HEK293T (cell line): ENCODE measurements around the gene SETBP1.

Experiments used
- CTCF ChIA-PET: fragments of 350-600 bp; formaldehyde crosslinking; extraction: SDS; loops from one replicate; lab custom pipeline; 2021; ENCODE audit warnings: antibody characterized with exemption, inconsistent platforms; lab: Yijun Ruan, JAX
- POLR2A ChIA-PET: fragments of 350-600 bp; formaldehyde crosslinking; extraction: SDS; loops from one replicate; lab custom pipeline; 2020; ENCODE audit warnings: antibody characterized with exemption, inconsistent platforms; lab: Yijun Ruan, JAX
- DNase-seq: peaks from one replicate; pipeline ENCODE4 v3.0.0; 2012; ENCODE audit warnings: mixed read lengths; ENCODE audit errors: extremely low spot score
- ARNT ChIP-seq: fragments of 450-650 bp; IDR thresholded peaks from 2 replicates; pipeline ENCODE4 v1.6.1; 2017; ENCODE audit warnings: mild to moderate bottlenecking
- BHLHE40 ChIP-seq: fragments of 450-650 bp; IDR thresholded peaks from 2 replicates; pipeline ENCODE4 v1.6.1; 2016; ENCODE audit warnings: mild to moderate bottlenecking, moderate library complexity, borderline replicate concordance
- CTBP1 ChIP-seq: fragments of 450-650 bp; IDR thresholded peaks from 2 replicates; pipeline ENCODE4 v1.6.1; 2016; ENCODE audit warnings: borderline replicate concordance
- ELF4 ChIP-seq: fragments of 450-650 bp; IDR thresholded peaks from 2 replicates; pipeline ENCODE4 v1.6.1; 2017; ENCODE audit warnings: antibody characterized with exemption
- FOXA1 ChIP-seq: fragments of 450-650 bp; IDR thresholded peaks from 2 replicates; pipeline ENCODE4 v1.6.1; 2016; ENCODE audit warnings: mild to moderate bottlenecking
- FOXK2 ChIP-seq: fragments of 450-650 bp; IDR thresholded peaks from 2 replicates; pipeline ENCODE4 v1.6.1; 2016; ENCODE audit warnings: mild to moderate bottlenecking
- FOXM1 ChIP-seq: fragments of 450-650 bp; IDR thresholded peaks from 2 replicates; pipeline ENCODE4 v1.6.1; 2017; ENCODE audit warnings: mild to moderate bottlenecking, borderline replicate concordance
- HDGF ChIP-seq: fragments of 450-650 bp; IDR thresholded peaks from 2 replicates; pipeline ENCODE4 v1.6.1; 2017; ENCODE audit warnings: antibody characterized with exemption, borderline replicate concordance
- L3MBTL2 ChIP-seq: fragments of 450-650 bp; conservative IDR thresholded peaks from 2 replicates; pipeline ENCODE4 v1.6.1; 2016; ENCODE audit warnings: mild to moderate bottlenecking
- LEF1 ChIP-seq: fragments of 450-650 bp; IDR thresholded peaks from 2 replicates; pipeline ENCODE4 v1.6.1; 2017; ENCODE audit warnings: mild to moderate bottlenecking, borderline replicate concordance
- NFRKB ChIP-seq: fragments of 450-650 bp; IDR thresholded peaks from 2 replicates; pipeline ENCODE4 v1.6.1; 2016; ENCODE audit warnings: mild to moderate bottlenecking, moderate library complexity
- SP1 ChIP-seq: fragments of 450-650 bp; IDR thresholded peaks from 2 replicates; pipeline ENCODE4 v1.6.1; 2017
- SUZ12 ChIP-seq: fragments of 450-650 bp; IDR thresholded peaks from 2 replicates; pipeline ENCODE4 v1.6.1; 2016; ENCODE audit warnings: mild to moderate bottlenecking
- TARDBP ChIP-seq: fragments of 450-650 bp; IDR thresholded peaks from 2 replicates; pipeline ENCODE4 v1.6.1; 2016
- ZNF384 ChIP-seq: fragments of 450-650 bp; IDR thresholded peaks from 2 replicates; pipeline ENCODE4 v1.6.1; 2016
- TF ChIP-seq, protein P1 (sequence below): fragments of 450-650 bp; IDR thresholded peaks from 2 replicates; pipeline ENCODE4 v1.6.1; 2016

SETBP1 gene

DNA sequence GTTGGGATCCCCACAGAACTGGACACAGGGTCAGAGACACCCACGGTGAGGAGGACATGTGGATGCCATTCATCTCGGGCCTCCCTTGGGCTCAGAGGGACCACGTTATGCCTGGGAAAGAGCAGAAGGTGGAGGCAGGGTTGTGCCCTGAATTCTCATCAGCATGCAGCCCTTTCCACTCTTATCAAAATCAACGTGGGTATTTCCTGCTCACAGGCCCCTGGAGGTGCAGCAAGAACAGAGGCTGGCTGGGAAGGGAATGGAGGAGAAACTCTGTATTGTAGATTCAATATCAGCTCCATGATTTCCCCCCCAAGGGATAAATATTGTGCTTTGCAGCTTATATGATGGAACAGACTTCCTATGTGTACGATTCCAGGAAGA is 90.9 kb downstream of the SETBP1 start:
- ChIA-PET POLR2A (no interaction called here), CTCF (no interaction called here)
- no peak for TF ChIP-seq SUZ12
- TF ChIP-seq TARDBP, result no peak
- TF ChIP-seq FOXK2, result no peak
- no peak for TF ChIP-seq ARNT
- TF ChIP-seq SP1, result no peak
- no peak for TF ChIP-seq ELF4
- TF ChIP-seq, protein P1, sequence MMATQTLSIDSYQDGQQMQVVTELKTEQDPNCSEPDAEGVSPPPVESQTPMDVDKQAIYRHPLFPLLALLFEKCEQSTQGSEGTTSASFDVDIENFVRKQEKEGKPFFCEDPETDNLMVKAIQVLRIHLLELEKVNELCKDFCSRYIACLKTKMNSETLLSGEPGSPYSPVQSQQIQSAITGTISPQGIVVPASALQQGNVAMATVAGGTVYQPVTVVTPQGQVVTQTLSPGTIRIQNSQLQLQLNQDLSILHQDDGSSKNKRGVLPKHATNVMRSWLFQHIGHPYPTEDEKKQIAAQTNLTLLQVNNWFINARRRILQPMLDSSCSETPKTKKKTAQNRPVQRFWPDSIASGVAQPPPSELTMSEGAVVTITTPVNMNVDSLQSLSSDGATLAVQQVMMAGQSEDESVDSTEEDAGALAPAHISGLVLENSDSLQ, result no peak
- no peak for TF ChIP-seq HDGF
- no peak for TF ChIP-seq BHLHE40
- TF ChIP-seq CTBP1, result no peak
- no peak for TF ChIP-seq ZNF384
- no peak for TF ChIP-seq FOXA1
- TF ChIP-seq FOXM1, result no peak
- TF ChIP-seq L3MBTL2, result no peak
- TF ChIP-seq LEF1, result no peak
- no peak for TF ChIP-seq NFRKB
- no peak for DNase-seq

DNA sequence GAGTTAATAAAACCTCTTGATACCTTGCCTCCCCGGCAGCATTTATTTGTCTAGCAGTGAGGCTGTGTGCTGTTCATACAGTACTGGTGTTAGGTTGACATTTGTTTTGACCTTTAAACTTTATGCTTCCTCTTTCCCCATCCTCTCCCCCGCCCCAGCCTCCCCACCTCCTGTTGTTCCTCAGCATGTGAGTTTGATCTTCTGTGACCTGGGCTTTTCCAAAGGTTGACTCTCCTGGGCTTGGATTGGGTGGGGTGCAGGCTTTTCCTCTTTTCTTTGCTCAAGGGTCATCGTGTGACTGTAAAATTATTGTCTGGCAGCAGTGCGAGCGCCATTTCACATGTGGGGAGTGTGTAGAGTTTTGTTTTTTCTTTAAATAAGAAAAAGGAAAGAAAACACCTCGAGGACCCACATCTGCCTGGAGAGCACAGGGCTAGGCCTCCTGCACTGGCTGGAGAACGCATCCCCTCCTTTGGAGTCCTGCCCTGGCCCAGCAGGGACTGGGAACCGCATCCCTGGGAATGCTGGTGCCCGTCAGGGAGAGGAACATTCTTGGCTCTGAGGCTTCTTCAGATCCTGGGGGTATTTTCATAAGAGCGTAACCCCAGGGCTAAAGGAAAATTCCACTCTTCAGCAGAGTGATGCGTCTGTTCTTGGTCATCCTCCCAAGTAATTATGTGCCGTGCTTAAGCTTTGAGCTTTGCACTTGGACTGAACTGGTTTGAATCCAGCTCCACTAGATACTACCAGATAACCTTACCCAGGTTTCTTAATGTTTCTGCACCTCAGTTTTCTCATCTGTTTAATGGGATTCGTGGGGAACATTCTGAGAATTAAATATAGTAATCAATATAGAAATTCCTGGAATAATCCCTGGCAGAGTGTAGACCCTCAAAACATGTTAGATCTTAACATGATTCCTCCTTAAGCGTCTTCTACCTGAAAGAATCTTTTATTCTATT is 91.5 kb downstream of the SETBP1 start:
- TF ChIP-seq L3MBTL2, result no peak
- no peak for TF ChIP-seq FOXK2
- TF ChIP-seq ZNF384, result no peak
- no peak for TF ChIP-seq ARNT
- no peak for TF ChIP-seq NFRKB
- TF ChIP-seq SP1, result no peak
- no peak for TF ChIP-seq LEF1
- TF ChIP-seq ELF4, result no peak
- TF ChIP-seq, protein P1, result no peak
- TF ChIP-seq SUZ12, result no peak
- TF ChIP-seq BHLHE40, result no peak
- TF ChIP-seq HDGF, result no peak
- no peak for TF ChIP-seq CTBP1
- TF ChIP-seq FOXA1, result no peak
- POLR2A ChIA-PET, result no interaction called here
- DNase-seq, result no peak
- CTCF ChIA-PET, result no interaction called here

DNA sequence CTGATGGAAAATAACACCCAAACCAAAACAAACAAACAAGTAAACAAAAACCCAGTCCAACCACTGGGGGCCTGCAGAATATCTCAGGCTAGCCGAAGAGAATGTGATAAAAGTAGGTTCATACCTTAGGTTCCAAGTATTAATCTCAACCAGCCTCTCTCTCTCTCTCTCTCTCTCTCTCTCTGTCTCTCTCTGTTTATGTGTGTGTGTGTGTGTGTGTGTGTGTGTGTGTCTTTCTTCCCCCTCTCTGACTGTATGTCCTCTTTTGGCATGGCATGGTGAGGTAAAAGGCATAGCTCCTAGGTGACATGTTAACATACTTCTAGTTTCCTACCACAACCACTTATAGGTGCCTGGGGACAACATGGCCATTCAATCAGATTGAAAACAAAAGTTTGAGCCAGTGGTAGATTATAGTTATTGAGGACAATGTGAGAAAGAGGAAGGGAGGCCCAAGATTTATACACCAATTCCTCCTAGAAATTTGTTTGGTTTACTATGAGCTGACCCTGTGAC is 93.0 kb downstream of the SETBP1 start:
- POLR2A ChIA-PET, result no interaction called here
- no peak for DNase-seq
- CTCF ChIA-PET, result interaction anchor here (0.6 kb wide), 2 partner anchors 9 to 213 kb away, joined by 3 to 4 read pairs; no protein-coding TSS in a partner anchor
- TF ChIP-seq FOXM1 (no peak), BHLHE40 (no peak), SP1 (no peak), FOXA1 (no peak), SUZ12 (no peak), NFRKB (no peak), HDGF (no peak), CTBP1 (no peak), LEF1 (no peak), L3MBTL2 (no peak), ARNT (no peak), TARDBP (no peak), ELF4 (no peak), ZNF384 (no peak), FOXK2 (no peak)
- TF ChIP-seq, protein P1, result no peak

DNA sequence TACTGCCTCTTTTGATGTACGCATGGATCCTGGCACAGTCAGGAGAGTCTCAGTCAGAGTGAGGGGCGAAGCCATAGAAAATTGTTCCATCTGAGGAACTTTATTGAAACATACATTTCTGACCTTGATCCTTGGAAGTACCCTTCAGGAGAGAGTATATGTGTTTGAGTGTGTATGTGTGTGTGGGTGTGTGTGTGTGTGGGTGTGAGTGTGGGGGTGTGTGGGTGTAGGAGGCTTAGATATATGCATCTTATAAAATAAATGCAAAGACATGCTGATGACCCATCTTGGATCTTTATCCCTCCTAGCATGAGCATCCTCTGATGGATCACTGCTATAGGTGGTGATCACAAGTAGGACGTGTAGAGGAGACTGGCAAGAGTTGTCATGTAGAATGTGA is 93.5 kb downstream of the SETBP1 start:
- POLR2A ChIA-PET, result no interaction called here
- CTCF ChIA-PET, result interaction anchor here (0.6 kb wide), 1 partner anchor 10 kb away, joined by 4 read pairs; no protein-coding TSS in a partner anchor
- TF ChIP-seq NFRKB (no peak), LEF1 (no peak), ELF4 (no peak), HDGF (no peak), FOXK2 (no peak), FOXA1 (no peak), CTBP1 (no peak), SP1 (no peak), BHLHE40 (no peak), SUZ12 (no peak)
- TF ChIP-seq, protein P1, result no peak
- DNase-seq, result no peak

DNA sequence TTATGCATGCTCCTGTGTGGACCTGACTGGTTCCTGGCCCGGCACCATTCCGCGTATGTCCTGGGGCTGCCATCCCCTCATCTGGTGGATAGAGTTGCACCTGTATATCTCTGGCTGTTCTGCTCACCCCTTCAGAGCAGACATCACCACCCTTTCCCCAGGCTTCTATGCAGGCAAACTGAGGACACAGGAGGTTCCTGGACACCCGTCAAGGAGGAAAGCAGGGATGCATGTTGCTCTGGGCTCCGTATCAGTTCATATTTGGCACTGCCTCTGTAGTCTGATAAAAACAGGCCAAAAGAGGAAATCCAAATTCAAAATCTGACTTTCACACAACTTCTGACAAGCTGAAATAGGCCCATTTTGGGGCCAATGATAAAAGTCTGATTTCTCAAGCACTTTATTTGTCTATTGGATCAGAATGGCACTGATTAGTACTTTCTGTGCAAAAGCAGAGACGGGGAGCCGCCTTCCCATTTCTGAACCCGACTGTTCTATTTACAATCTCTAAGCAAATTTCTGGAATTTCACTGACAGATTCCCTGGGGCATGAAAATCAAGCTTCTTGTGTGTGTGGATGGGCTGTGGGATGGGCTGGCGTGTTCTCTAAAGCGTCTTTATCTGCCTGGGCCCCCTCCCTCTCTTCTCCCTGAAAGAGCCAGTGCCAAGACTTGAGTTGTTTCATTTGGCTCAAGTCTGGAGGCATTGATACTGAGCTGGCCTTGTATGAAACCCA is 96.9 kb downstream of the SETBP1 start:
- DNase-seq, result no peak
- TF ChIP-seq CTBP1 (no peak), ZNF384 (no peak), ARNT (no peak), FOXA1 (no peak), FOXM1 (no peak), BHLHE40 (no peak), TARDBP (no peak), LEF1 (no peak), L3MBTL2 (no peak), NFRKB (no peak), SP1 (no peak), ELF4 (no peak), FOXK2 (no peak)
- TF ChIP-seq, protein P1, result no peak
- ChIA-PET POLR2A (no interaction called here), CTCF (no interaction called here)
